GM19467 (cell line): ENCODE results near the gene PAFAH2.
"Not testable (repeated sequence)": the region's sequence is repeated elsewhere in the genome, so short reads cannot be mapped to it uniquely, and the experiment has no call there.

Source experiments
- ATAC-seq: cut with Tn5 transposase; IDR thresholded peaks from one replicate; pipeline ENCODE4 v1.9.1; 2021; ENCODE audit warnings: mild to moderate bottlenecking, moderate library complexity; ENCODE audit not compliant: unreplicated experiment

Gene PAFAH2

DNA sequence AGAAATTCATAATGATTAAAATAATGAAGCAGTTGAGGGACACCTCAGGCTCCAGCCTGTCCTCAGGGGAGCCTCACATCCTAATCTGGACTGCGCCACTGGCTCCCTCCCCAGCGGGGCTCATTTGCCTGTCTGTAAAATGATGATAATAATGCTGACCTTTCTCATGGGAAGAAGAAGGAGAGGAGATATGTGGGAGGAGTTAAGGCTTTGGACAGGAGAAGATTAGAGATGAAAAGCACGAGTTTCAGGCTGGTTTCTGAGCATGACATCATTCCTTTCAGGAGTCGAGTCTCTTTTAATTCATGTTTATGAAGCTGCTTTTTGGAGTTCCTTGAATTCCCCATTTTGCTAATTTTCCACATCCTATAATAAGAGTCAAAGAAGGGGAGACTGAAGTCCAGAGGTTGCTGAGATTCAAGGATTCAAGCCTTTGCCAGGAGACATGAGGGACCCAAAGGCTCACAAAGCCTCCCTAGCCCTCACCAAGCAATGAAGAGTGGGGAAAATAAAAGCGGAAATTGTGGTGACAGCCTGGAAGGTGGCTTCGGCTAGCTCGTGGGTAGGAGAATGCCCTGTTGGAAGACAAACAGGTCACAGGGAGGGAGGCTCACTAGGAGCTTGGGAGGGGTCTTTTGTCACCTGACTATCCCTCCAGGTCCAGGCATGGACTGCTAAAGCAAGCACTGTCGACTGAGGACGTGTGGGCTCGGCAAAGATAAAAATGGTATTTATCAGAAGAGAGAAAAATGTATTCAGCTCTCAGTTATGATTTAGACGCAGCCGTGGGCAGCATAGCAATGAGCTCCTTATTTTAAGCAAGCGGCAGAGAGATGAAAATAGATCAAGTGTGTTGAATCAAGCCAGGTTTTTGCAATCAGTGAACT lies 64.1 kb downstream of the PAFAH2 start:
- no peak for ATAC-seq

DNA sequence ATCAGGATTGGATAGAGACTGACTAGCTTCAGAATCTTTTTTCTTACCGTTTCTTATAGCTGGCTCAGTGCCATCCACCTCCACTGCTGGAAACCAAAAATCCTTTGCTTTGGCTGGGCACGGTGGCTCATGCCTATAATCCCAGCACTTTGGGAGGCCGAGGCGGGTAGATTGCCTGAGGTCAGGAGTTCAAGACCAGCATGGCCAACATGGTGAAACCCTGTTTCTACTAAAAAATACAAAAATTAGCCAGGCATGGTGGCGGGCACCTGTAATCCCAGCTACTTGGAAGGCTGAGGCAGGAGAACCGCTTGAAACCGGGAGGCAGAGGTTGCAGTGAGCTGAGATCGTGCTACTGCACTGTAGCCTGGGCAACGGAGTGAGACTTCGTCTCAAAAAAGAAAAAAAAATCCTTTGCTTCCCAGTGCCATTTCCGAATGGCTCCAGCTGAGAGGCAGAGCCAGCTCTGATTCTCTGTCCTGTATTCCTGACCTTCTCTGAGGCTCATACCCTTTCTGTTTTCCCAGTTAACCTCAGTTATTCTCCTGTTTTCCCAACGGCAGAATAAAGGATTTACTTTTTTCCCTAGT lies 65.0 kb downstream of the PAFAH2 start:
- not testable (repeated sequence) for ATAC-seq

DNA sequence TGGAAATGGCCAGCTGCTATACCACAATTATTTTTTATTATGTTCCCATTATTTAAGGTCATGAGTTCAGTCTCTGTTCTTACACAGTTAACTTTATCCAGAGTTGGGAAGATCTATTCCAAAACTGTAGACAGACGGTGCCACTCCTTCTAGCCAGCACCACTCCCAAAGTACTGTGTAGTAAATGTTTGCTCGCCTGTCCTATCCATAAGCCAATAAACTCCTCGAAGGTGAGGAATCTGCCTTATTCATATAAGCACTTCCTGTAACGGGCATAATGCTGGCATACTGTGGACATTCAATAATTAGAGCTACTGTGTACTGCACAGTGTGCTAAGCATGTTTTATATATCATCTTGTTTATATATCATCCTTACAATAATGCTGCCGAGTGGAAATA lies 65.5 kb downstream of the PAFAH2 start:
- ATAC-seq, result no peak

GRCh38 chr1:25929016-25929415 lies 68.8 kb downstream of the PAFAH2 start:
- ATAC-seq, result no peak

GRCh38 chr1:25927521-25928265 lies 70.2 kb downstream of the PAFAH2 start:
- ATAC-seq, result no peak

- no peak for ATAC-seq
These were observed 70.9 kb downstream of the PAFAH2 start for GRCh38 chr1:25926731-25927496.

DNA sequence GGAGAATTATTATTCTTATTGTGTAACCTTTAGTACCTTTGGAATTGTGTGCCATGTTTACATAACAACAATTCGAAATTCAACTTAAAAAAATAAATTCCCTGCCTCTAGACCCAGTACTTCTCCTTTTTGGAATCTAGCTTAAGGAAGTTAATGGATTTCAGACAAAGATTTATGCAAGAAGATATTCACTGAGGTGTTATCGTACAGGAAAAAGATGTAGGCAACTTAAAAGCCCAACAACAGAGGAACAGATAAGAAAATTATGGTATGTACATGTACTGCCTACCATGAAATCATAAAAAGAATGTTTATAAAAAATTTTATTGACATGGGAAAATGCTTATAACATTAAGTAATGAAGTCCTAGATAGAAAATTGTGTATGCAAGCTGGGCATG lies 73.4 kb downstream of the PAFAH2 start:
- no peak for ATAC-seq

GRCh38 chr1:25922971-25923552 lies 74.8 kb downstream of the PAFAH2 start:
- no peak for ATAC-seq

DNA sequence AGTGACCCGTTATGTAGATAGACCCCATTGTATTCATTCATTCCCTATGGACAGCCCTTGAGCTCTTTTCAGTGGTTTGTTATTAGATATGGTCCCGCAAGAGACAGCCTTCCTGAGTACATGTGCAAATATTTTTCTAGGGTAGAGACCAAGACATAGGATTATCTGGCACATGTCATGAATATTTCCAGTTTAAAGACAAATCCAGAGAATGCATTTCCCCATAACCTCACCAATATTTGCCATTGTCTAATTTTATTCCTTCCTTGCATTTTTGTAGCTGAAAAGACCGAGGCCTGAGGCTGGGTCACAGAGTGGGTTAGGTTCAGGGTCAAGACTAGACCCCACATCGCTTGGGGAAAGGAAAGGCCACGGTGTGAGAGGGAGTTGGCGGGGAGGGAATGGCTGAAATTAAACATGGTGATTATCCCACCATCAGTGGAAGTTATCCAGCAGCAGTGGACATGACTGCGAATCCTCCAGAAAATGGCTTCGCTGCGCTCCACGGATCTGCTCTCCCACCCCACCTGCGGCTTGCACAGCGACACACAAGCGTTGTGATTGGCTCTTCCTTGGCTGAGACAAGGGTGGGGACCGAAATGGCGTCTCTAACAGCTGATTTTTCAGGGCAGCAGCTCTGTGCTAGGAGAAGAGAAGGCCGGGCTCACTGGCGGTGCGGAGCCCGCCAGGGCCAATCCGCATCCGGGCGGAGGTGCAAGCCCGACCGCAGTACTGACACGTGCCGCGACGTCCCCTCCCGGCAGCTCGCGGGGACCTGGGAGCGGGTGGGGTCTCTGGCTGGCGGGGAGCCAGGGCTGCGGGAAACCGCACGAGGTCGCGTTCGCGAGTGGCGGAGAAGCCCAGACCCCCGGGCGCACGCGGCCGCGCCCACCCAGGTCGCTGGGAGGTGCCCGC lies 75.5 kb downstream of the PAFAH2 start:
- ATAC-seq, result no peak

- no peak for ATAC-seq
These were observed 79.2 kb downstream of the PAFAH2 start for GRCh38 chr1:25918615-25919014.

DNA sequence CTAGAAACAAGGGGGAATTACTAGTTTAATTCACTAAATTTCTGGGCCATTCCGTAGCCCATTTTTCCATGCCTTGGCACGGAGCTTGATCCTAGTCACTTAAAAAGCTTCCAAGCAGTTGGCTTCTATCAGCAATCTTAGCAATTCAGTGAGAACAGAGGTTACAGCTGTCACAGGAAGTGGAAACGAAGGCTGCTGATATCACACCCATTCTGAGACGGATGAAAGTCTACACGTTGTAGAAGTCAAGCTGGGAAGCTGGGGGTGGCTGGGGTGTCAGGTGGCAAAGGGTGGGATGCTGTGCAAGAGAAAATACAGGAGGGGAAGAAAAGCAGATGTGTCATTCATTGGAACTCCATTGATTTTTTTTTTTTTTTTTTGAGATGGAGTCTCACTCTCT lies 79.9 kb downstream of the PAFAH2 start:
- ATAC-seq, result no peak

DNA sequence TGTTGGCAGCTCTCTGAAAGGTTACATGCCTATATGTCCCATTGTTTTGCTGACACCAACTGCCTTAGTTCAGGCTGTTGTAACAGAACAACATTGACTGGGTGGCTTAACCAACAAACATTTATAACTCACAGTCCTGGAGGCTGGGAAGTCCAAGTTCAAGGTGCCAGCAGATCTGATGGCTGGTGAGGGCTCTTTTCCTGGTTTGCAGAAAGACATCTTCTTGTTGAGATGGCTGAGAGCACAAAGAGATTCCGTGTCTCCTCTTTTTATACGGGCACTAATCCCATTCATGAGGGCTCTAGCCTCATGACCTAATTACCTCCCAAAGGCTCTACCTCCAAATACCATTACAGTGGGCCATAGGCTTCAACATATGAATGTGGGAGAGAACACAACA lies 81.4 kb downstream of the PAFAH2 start:
- ATAC-seq, result no peak

- ATAC-seq, result no peak
These were observed 83.5 kb downstream of the PAFAH2 start for GRCh38 chr1:25914074-25914995.

- no peak for ATAC-seq
These were observed 84.7 kb downstream of the PAFAH2 start for GRCh38 chr1:25913206-25913605.

- no peak for ATAC-seq
These were observed 85.6 kb downstream of the PAFAH2 start for GRCh38 chr1:25912076-25912831.

DNA sequence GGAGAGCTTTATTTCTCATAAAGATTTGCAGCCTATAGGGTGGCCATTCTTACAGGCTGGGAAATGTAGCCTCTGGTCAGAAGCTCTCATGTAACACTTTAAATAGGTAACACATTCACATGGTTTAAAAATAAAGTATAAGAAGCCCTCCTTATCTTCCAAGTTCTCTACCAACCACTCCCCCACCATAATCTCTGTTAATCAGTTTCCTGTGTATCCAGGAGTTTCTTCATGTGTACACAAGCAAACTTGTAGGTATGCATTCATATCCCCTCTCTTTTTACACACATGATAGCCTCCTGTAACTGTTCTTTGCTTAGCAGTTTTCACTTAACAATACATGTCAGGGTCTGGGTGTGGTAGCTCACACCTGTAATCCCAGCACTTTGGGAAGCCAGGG lies 86.7 kb downstream of the PAFAH2 start:
- no peak for ATAC-seq
